CD14-positive monocyte (primary cell): ENCODE measurements around the gene AFF3. TPM values are rescaled to one million over a fixed set of nuclear protein-coding genes. Genes with fewer than 3 reads are reported as not detected.

Source experiments
- DNase-seq, 3 donors: peaks; one replicate each; pipeline ENCODE4 v3.0.0-alpha.2; 2011 to 2022
- H2AFZ ChIP-seq: 2 replicates; pipeline ENCODE4 v1.6.0; 2012; ENCODE audit warnings: mild to moderate bottlenecking, low read depth, low read length, inconsistent platforms; ENCODE audit not compliant: insufficient read depth, poor library complexity, severe bottlenecking
- H3K27ac ChIP-seq, 2 donors: 1 replicate in 1 of 2; 2 replicates in 1 of 2; pipeline ENCODE4 v1.5.1; 2012 to 2013; ENCODE audit warnings: low read length in 2 of 2, control low read depth in 1 of 2, inconsistent platforms in 1 of 2, low read depth in 1 of 2, mild to moderate bottlenecking in 1 of 2
- H3K27me3 ChIP-seq, 2 donors: one replicate each; pipeline versions ENCODE4 v1.6.0 to v1.6.1; 2011 to 2013; ENCODE audit warnings: low read length in 2 of 2; ENCODE audit not compliant: control insufficient read depth in 2 of 2, insufficient read depth in 2 of 2
- H3K36me3 ChIP-seq, 2 donors: replicated peaks in 1 of 2; 1 replicate in 1 of 2; 2 replicates in 1 of 2; pipeline versions ENCODE4 v1.5.1 to v1.6.1; 2012 to 2013; ENCODE audit warnings: low read length in 2 of 2, control low read depth in 1 of 2, inconsistent platforms in 1 of 2, mild to moderate bottlenecking in 1 of 2; ENCODE audit not compliant: insufficient read depth in 2 of 2, control insufficient read depth in 1 of 2
- H3K4me1 ChIP-seq, 2 donors: 1 replicate in 1 of 2; 2 replicates in 1 of 2; pipeline versions ENCODE4 v1.5.1 to v1.6.1; 2012 to 2013; ENCODE audit warnings: low read length in 2 of 2, control low read depth in 1 of 2, inconsistent platforms in 1 of 2, mild to moderate bottlenecking in 1 of 2, moderate library complexity in 1 of 2; ENCODE audit not compliant: insufficient read depth in 2 of 2, control insufficient read depth in 1 of 2
- H3K4me2 ChIP-seq: replicated peaks from 2 replicates; pipeline ENCODE3; 2012; ENCODE audit warnings: low read length, moderate library complexity, mild to moderate bottlenecking; ENCODE audit not compliant: poor library complexity, severe bottlenecking; ENCODE audit errors: extremely low read depth
- H3K4me3 ChIP-seq, 3 experiments: fragments of 200-600 bp in 1 of 3; sonication (generic) in 1 of 3; replicated peaks in 1 of 3; 1 replicate in 2 of 3; 2 replicates in 1 of 3; pipeline ENCODE4 v1.5.1; 2011 to 2013; ENCODE audit warnings: low read length in 3 of 3, mild to moderate bottlenecking in 3 of 3, control low read depth in 2 of 3, low read depth in 2 of 3, inconsistent platforms in 1 of 3, moderate library complexity in 1 of 3
- H3K79me2 ChIP-seq: 2 replicates; pipeline ENCODE4 v1.6.0; 2012; ENCODE audit warnings: mild to moderate bottlenecking, control low read depth, inconsistent platforms, low read length, moderate library complexity; ENCODE audit not compliant: insufficient read depth
- H3K9ac ChIP-seq: 2 replicates; pipeline ENCODE4 v1.6.0; 2017; ENCODE audit warnings: low read length, mild to moderate bottlenecking; ENCODE audit not compliant: insufficient read depth, poor library complexity, severe bottlenecking
- H3K9me3 ChIP-seq, 2 donors: replicated peaks in 1 of 2; 1 replicate in 1 of 2; 2 replicates in 1 of 2; pipeline versions ENCODE4 v1.5.1 to v1.6.1; 2012 to 2013; ENCODE audit warnings: low read length in 2 of 2, control low read depth in 1 of 2; ENCODE audit not compliant: control insufficient read depth in 1 of 2, insufficient read depth in 1 of 2
- H4K20me1 ChIP-seq: 2 replicates; pipeline ENCODE4 v1.6.0; 2012; ENCODE audit warnings: mild to moderate bottlenecking, low read length, control low read depth, moderate library complexity; ENCODE audit not compliant: insufficient read depth
- H3K27ac Mint-ChIP-seq, 7 donors: one replicate each; pipeline ENCODE4 v1.8.0; 2020; ENCODE audit warnings: mild to moderate bottlenecking in 7 of 7, mixed read lengths in 7 of 7, moderate library complexity in 6 of 7, inconsistent platforms in 2 of 7
- H3K27me3 Mint-ChIP-seq, 3 donors: one replicate each; pipeline ENCODE4 v1.8.0; 2021 to 2022; ENCODE audit warnings: low read depth in 3 of 3, mild to moderate bottlenecking in 3 of 3, mixed read lengths in 3 of 3, moderate library complexity in 3 of 3, inconsistent platforms in 1 of 3
- H3K36me3 Mint-ChIP-seq, 2 donors: one replicate each; pipeline ENCODE4 v1.8.0; 2020; ENCODE audit warnings: mixed read lengths in 2 of 2, inconsistent platforms in 1 of 2, mild to moderate bottlenecking in 1 of 2
- H3K4me1 Mint-ChIP-seq: one replicate; pipeline ENCODE4 v1.8.0; 2020; ENCODE audit warnings: mild to moderate bottlenecking, mixed read lengths
- H3K4me3 Mint-ChIP-seq, 2 donors: one replicate each; pipeline ENCODE4 v1.8.0; 2020; ENCODE audit warnings: mild to moderate bottlenecking in 2 of 2, mixed read lengths in 2 of 2, moderate library complexity in 1 of 2
- H3K9me3 Mint-ChIP-seq, 7 donors: one replicate each; pipeline ENCODE4 v1.8.0; 2020 to 2022; ENCODE audit warnings: mixed read lengths in 7 of 7, mild to moderate bottlenecking in 6 of 7, moderate library complexity in 6 of 7, inconsistent platforms in 2 of 7
- WGBS: methylation state at CpG from one replicate; pipeline ENCODE4 v1.1.5; 2013; ENCODE audit warnings: missing lambda C conversion rate; ENCODE audit not compliant: insufficient coverage; 5-methylcytosine and 5-hydroxymethylcytosine counted together
- intact Hi-C, 2 donors: fragments of 100-400 bp; cut with micrococcal nuclease; formaldehyde crosslinking; loops; one replicate each; pipeline versions ENCODE4 v1.15.0 to v1.15.1; 2023
- polyA plus RNA-seq, 3 donors: library from polyadenylated mRNA; depleted of rRNA in 1 of 3; unstranded in 2 of 3; stranded (reverse) in 1 of 3; fragments of 300-500 nt in 2 of 3; fragments of >200 nt in 1 of 3; fragmentation: Illumina TruSeq in 2 of 3; gene quantifications; 1 replicate in 2 of 3; 2 replicates in 1 of 3; pipeline ENCODE4 v1.2.3, GENCODE V29; 2012 to 2021
- TF ChIP-seq, protein P1 (sequence below): fragments of 200-600 bp; IDR thresholded peaks from one replicate; pipeline ENCODE4 v1.8.0; 2022; ENCODE audit warnings: antibody characterized with exemption, mild to moderate bottlenecking

AFF3 gene
- polyA plus RNA-seq, 3 donors, result 0.17 to 4.1 (median 0.49) TPM

DNA sequence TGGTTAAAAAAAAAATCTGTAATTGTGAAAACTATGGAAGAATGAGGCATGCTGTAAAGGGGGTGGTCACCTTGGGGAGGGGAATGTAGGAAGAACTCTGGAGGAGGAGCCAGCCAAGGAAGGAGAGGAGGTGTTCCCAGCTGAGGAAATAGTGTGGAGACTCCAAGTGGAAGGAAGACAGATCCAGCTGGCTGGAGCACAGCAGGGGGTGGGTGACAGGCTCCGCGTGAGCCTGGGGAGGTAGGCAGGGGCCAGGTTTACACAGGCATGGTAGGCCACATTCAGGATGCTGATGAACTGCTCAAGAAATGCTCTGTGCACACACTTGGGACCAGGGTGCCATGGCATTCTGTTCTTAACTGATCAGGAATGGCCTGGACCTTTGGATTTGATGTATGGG lies 16.8 kb downstream of the AFF3 start:
- Histone ChIP-seq H4K20me1 (no peaks in the 10 kb centered on the region), H3K79me2 (peaks cover 2% of the 10 kb centered on the region), H3K9me3 (no peaks in the 10 kb centered on the region), H3K9ac (no peak overlapping the region), H3K27ac (no peak overlapping the region), H3K4me1 (no peaks in the 10 kb centered on the region), H3K4me3 (no peak overlapping the region), H3K27me3 (no peaks in the 10 kb centered on the region), H3K36me3 (peaks cover 0 to 5% of the 10 kb centered on the region in 2 donors), H3K4me2 (no peak overlapping the region), H2AFZ (no peak overlapping the region)
- peaks cover 2% of the 10 kb centered on the region for H3K4me1 Mint-ChIP-seq
- H3K9me3 Mint-ChIP-seq, result peaks cover 0 to 5% (median 0%) of the 10 kb centered on the region in 7 donors
- peak overlapping the region in 2 of 7 donors; percentile 1 to 60 for H3K27ac Mint-ChIP-seq
- 100% methylated on average over 2 of the region's 2 CpGs for whole genome bisulfite sequencing
- intact Hi-C loops, result no loop called here
- no peak overlapping the region for H3K4me3 Mint-ChIP-seq
- peaks cover 27 to 40% of the 10 kb centered on the region in 2 donors for H3K36me3 Mint-ChIP-seq
- DNase-seq, result no peak
- TF ChIP-seq, protein P1, sequence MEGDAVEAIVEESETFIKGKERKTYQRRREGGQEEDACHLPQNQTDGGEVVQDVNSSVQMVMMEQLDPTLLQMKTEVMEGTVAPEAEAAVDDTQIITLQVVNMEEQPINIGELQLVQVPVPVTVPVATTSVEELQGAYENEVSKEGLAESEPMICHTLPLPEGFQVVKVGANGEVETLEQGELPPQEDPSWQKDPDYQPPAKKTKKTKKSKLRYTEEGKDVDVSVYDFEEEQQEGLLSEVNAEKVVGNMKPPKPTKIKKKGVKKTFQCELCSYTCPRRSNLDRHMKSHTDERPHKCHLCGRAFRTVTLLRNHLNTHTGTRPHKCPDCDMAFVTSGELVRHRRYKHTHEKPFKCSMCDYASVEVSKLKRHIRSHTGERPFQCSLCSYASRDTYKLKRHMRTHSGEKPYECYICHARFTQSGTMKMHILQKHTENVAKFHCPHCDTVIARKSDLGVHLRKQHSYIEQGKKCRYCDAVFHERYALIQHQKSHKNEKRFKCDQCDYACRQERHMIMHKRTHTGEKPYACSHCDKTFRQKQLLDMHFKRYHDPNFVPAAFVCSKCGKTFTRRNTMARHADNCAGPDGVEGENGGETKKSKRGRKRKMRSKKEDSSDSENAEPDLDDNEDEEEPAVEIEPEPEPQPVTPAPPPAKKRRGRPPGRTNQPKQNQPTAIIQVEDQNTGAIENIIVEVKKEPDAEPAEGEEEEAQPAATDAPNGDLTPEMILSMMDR, result no peak
- no peaks in the 10 kb centered on the region for H3K27me3 Mint-ChIP-seq

DNA sequence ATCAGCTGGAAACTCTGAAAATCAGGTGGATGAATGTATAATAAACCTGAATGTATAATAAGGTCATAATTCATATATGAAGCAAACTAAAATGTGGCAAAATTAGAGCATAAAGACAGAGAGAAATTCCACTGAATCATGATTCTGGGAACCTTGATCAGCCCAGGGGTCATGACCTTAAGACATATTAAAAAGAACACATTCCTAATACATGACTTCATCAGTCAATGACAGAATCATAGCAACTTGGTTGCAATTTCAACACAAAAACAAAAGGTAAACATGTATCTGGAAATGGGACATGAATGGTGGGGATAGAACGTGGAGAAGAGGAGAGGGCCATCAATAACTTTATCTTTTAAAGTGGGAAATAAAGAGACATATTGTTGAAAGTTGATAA lies 17.6 kb downstream of the AFF3 start:
- no peak overlapping the region for H2AFZ ChIP-seq
- Mint-ChIP-seq H3K4me3 (no peak overlapping the region), H3K27ac (no peak overlapping the region), H3K27me3 (no peaks in the 10 kb centered on the region), H3K9me3 (peaks cover 0 to 6% (median 0%) of the 10 kb centered on the region in 7 donors), H3K4me1 (peaks cover 2% of the 10 kb centered on the region), H3K36me3 (peaks cover 27 to 43% of the 10 kb centered on the region in 2 donors)
- no peaks in the 10 kb centered on the region for H3K4me1 ChIP-seq
- intact Hi-C loops, result no loop called here
- H3K27me3 ChIP-seq, result no peaks in the 10 kb centered on the region
- no peaks in the 10 kb centered on the region for H3K9me3 ChIP-seq
- no peak overlapping the region for H3K27ac ChIP-seq
- TF ChIP-seq, protein P1, result no peak
- H3K4me3 ChIP-seq, result no peak overlapping the region
- H3K9ac ChIP-seq, result no peak overlapping the region
- no peak for DNase-seq
- H3K79me2 ChIP-seq, result no peaks in the 10 kb centered on the region
- no peaks in the 10 kb centered on the region for H4K20me1 ChIP-seq
- peaks cover 0 to 12% of the 10 kb centered on the region in 2 donors for H3K36me3 ChIP-seq
- H3K4me2 ChIP-seq, result no peak overlapping the region
- WGBS, result no CpG with 5 or more reads among the region's 1 CpG
